HG02798 (cell line): ENCODE data around the gene SPAG16.
"Not testable (repeated sequence)": the region's sequence is repeated elsewhere in the genome, so short reads cannot be mapped to it uniquely, and the experiment has no call there.

ENCODE experiments used
- ATAC-seq: cut with Tn5 transposase; IDR thresholded peaks from one replicate; pipeline ENCODE4 v1.9.1; 2021; ENCODE audit warnings: mild to moderate bottlenecking; ENCODE audit not compliant: unreplicated experiment, poor library complexity

SPAG16 gene

GRCh38 chr2:213959589-213959988, 675.3 kb downstream of the SPAG16 start:
- no peak for ATAC-seq

GRCh38 chr2:213971536-213971935, 687.3 kb downstream of the SPAG16 start:
- ATAC-seq: no peak

- ATAC-seq: no peak
These were observed 696.6 kb downstream of the SPAG16 start for GRCh38 chr2:213980883-213981282.

DNA sequence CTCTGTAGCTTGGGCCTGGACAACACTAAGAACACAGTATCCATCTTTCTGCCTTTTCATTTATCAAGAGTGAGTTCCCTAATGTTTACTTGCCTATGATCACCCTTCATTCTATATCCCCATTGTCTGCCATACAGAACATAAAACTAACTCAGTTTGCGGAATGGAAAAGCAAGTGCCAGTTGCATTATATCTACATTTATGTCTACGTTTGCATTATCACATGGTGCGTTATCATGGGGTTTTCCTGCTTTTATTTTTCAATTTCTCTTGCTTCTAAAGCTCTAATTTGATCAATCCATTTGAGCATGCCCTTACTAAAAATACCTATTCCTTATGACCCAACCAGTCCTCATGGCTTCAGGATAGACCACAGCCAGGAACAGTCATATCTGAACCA, 704.9 kb downstream of the SPAG16 start:
- no peak for ATAC-seq

DNA sequence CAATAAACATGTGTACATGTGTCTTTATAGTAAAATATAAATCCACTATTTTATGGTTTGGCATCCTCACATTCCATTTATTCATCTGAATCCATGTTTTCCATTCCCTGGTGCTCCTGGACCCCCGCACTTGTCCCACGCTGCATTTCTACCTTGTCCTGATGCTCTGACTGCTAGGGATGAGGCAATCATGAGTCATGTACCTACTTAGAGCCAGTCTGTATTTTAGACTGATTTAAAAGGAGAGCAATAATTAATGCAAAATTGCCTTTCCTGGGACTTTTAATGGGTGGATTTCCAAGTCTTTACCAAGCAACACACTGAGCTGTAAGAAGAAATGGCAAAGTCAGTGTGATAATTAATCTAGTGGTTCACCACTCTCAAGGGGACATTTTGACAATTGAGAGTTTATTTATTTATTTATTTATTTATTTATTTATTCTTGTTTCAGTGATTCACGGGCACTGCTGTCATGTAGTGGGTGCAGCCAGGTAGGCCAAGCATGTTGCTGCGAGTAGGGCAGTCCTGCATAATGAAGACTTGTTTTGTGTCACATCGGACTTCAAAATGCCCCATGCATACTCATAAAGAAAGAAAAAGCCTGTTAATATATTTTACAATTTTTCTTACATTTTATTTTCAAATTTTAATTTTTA, 707.3 kb downstream of the SPAG16 start:
- ATAC-seq: no peak

DNA sequence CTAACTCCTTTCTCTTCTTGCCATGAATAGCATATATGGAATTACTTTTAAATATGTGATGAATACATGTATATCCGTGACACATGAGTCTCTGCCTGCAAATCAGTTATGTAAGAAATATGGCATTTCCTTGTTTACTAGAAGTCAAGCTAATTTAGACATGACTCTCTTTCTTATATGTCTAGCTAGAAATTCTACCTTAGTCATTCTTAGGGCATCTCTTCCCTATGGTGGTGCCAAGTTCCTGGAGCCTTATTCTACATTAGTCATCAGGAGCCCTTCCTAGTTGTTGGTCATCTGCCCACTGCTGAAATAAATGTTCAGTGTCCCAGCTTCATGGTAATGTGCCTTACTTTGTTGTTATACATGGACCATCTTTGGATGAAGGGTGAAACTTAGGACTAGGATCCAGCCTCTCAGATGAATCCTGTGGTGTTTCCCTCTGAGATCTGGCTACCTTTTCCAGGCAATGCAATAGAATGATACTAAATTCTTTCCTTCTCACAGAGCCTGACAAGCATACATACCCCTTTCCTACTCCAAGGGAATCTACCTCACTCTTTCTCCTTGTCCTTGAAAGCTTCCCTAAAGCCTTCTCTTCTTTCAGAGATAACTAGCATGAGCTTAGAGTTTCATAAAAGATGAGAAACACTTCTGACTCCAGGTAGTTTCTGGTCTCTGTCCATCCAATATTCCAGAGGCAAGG, 711.3 kb downstream of the SPAG16 start:
- ATAC-seq: no peak

- ATAC-seq: not testable (repeated sequence)
These were observed 714.7 kb downstream of the SPAG16 start for GRCh38 chr2:213998976-213999375.

- no peak for ATAC-seq
These were observed 720.2 kb downstream of the SPAG16 start for GRCh38 chr2:214004463-214004862.

DNA sequence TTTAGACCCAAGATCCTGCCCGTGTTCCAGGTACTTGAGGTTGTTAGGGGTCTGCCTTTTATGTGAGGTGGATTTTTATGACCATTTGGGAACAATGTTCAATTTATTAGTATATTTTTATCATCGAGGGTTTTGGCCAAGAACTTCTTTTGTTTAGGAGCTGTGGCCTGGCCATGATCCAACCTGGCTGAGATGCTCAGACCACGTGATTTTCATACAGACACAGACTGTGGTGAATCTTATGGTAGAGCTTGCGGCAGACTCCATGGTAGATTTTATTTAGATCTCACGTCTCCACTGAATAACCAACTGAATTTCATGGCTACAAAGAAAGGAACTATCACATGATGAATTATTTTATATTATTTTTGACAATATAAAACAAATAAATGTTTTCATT, 721.1 kb downstream of the SPAG16 start:
- no peak for ATAC-seq

GRCh38 chr2:214006601-214007000, 722.3 kb downstream of the SPAG16 start:
- no peak for ATAC-seq

GRCh38 chr2:214011676-214012075, 727.4 kb downstream of the SPAG16 start:
- ATAC-seq: no peak

GRCh38 chr2:214014551-214015220, 730.4 kb downstream of the SPAG16 start:
- ATAC-seq: no peak

GRCh38 chr2:214019229-214019972, 735.1 kb downstream of the SPAG16 start:
- no peak for ATAC-seq

DNA sequence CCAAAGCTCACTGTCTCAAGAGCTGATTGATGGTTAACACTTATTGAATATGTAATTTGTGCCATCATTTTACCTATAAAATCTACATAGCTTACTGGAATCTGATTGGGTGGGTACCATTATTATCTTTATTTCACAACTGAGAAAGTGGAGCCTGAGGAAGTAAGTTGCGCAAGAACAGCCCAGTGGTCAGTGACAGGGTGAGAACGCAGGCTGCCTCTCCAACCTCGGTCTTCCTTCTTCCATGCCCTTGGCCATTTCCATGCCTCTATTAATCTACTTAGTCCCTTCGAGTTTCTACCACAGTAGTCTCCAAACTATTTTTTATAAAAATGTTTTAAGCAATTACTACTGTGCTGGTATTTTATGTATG, 735.7 kb downstream of the SPAG16 start:
- no peak for ATAC-seq

GRCh38 chr2:214029190-214029589, 744.9 kb downstream of the SPAG16 start:
- ATAC-seq: no peak

DNA sequence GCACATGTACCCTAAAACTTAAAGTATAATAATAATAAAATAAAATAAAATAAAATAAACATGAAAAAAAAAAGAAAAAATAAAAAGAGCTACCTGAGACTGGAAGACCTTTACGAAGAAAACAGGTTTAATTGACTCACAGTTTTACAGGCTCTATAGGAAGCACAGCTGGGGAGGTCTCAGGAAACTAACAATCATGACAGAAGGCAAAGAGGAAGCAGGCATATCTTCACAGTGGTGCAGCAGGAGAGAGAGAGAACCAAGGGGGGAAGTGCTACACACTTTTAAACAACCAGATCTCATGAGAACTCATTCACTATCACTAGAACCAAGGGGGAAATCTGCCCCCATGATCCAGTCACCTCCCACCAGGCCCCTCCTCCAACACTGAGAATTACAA, 747.3 kb downstream of the SPAG16 start:
- ATAC-seq: no peak

- ATAC-seq: no peak
These were observed 750.2 kb downstream of the SPAG16 start for GRCh38 chr2:214034417-214034816.

- ATAC-seq: no peak
These were observed 751.0 kb downstream of the SPAG16 start for GRCh38 chr2:214035091-214035852.

DNA sequence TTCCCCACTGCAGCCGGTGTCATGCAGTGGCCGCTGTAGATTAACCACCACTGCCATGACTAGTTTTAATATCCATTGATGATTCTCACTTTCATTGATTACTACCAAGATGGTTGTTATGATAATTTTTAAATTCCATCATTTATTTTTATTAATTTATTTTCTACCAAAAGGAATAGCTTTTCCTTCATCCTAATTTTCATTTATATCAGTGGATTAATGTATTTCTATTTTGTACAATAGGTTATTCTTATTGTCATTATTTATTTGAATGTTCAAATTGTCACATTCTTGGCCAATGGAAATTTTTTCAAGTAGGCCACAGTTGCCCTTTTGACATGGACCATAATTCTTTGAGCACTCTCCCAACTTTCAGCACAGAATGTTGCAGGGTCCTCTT, 751.7 kb downstream of the SPAG16 start:
- no peak for ATAC-seq

DNA sequence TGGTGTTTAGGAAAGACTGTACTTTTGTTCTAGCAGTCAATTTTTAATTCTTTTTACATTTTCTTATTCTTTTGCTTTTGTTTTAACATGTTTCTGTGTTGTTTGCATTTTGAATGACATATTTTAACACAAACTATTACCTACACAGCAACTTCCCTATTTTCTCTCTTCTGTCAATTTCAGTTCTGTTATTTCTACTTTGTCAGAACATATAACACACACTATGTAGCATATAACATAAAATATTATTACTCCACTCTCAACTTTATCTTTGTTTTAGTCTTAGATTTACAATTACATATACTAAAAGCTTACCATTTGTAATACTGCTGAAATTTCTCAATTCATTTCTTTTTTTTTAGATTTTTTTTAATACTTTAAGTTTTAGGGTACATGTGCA, 753.9 kb downstream of the SPAG16 start:
- no peak for ATAC-seq
